Neutrophil (primary cell): ENCODE measurements around the gene IQGAP2.

Experiments
- H3K27ac ChIP-seq: fragments of 200-600 bp; sonication (generic); 2 replicates; pipeline ENCODE4 v1.5.1; 2016; ENCODE audit warnings: mild to moderate bottlenecking, moderate library complexity
- H3K27me3 ChIP-seq: fragments of 200-600 bp; sonication (generic); 2 replicates; pipeline ENCODE4 v1.6.0; 2016; ENCODE audit warnings: mild to moderate bottlenecking
- H3K36me3 ChIP-seq: fragments of 200-600 bp; sonication (generic); 2 replicates; pipeline ENCODE4 v1.5.1; 2017
- H3K4me1 ChIP-seq, 2 experiments: fragments of 200-600 bp in 1 of 2; sonication (generic) in 1 of 2; 1 replicate in 1 of 2; 2 replicates in 1 of 2; pipeline versions ENCODE4 v1.5.1 to v1.6.1; 2013 to 2016; ENCODE audit warnings: low read depth in 1 of 2, low read length in 1 of 2, mild to moderate bottlenecking in 1 of 2, moderate library complexity in 1 of 2; ENCODE audit not compliant: control insufficient read depth in 1 of 2, insufficient read depth in 1 of 2
- H3K4me3 ChIP-seq, 2 experiments: fragments of 200-600 bp in 1 of 2; sonication (generic) in 1 of 2; 1 replicate in 1 of 2; 2 replicates in 1 of 2; pipeline ENCODE4 v1.5.1; 2013 to 2016; ENCODE audit warnings: low read depth in 1 of 2, low read length in 1 of 2, mild to moderate bottlenecking in 1 of 2, moderate library complexity in 1 of 2
- H3K9me3 ChIP-seq: fragments of 200-600 bp; sonication (generic); 2 replicates; pipeline ENCODE4 v1.5.1; 2016
- CTCF ChIP-seq: fragments of 200-600 bp; sonication (generic); IDR thresholded peaks from 2 replicates; pipeline ENCODE4 v1.5.1; 2016; ENCODE audit warnings: antibody characterized with exemption

IQGAP2 gene

GRCh38 chr5:76483881-76484280 lies 80.8 kb downstream of the IQGAP2 start:
- H3K27ac ChIP-seq = no peak overlapping the region
- no peaks in the 10 kb centered on the region for H3K36me3 ChIP-seq
- no peaks in the 10 kb centered on the region for H3K9me3 ChIP-seq
- peaks cover 0 to 11% of the 10 kb centered on the region in 2 experiments for H3K4me1 ChIP-seq
- H3K27me3 ChIP-seq = no peaks in the 10 kb centered on the region
- no peak for TF ChIP-seq CTCF
- H3K4me3 ChIP-seq = no peak overlapping the region

GRCh38 chr5:76485511-76485910 lies 82.4 kb downstream of the IQGAP2 start:
- no peak for TF ChIP-seq CTCF
- Histone ChIP-seq H3K27me3 (no peaks in the 10 kb centered on the region), H3K27ac (no peak overlapping the region), H3K4me1 (peaks cover 0 to 11% of the 10 kb centered on the region in 2 experiments), H3K36me3 (peaks cover 4% of the 10 kb centered on the region), H3K4me3 (no peak overlapping the region), H3K9me3 (no peaks in the 10 kb centered on the region)

- Histone ChIP-seq H3K27ac (no peak overlapping the region), H3K36me3 (peaks cover 4% of the 10 kb centered on the region), H3K27me3 (no peaks in the 10 kb centered on the region), H3K4me3 (no peak overlapping the region), H3K4me1 (peaks cover 0 to under 1% of the 10 kb centered on the region in 2 experiments), H3K9me3 (no peaks in the 10 kb centered on the region)
- no peak for TF ChIP-seq CTCF
These were observed 84.3 kb downstream of the IQGAP2 start for GRCh38 chr5:76487386-76487785.

GRCh38 chr5:76487821-76488220 lies 84.7 kb downstream of the IQGAP2 start:
- Histone ChIP-seq H3K36me3 (peaks cover 4% of the 10 kb centered on the region), H3K4me1 (no peaks in the 10 kb centered on the region), H3K9me3 (no peaks in the 10 kb centered on the region), H3K27me3 (no peaks in the 10 kb centered on the region), H3K4me3 (no peak overlapping the region), H3K27ac (no peak overlapping the region)
- no peak for TF ChIP-seq CTCF

GRCh38 chr5:76488969-76489368 lies 85.9 kb downstream of the IQGAP2 start:
- Histone ChIP-seq H3K4me1 (no peaks in the 10 kb centered on the region), H3K27ac (no peak overlapping the region), H3K36me3 (peaks cover 4% of the 10 kb centered on the region), H3K9me3 (no peaks in the 10 kb centered on the region), H3K27me3 (no peaks in the 10 kb centered on the region), H3K4me3 (no peak overlapping the region)
- TF ChIP-seq CTCF = no peak
